GM19452 (cell line): ENCODE data around the gene EXOC3L4.
"Not testable (repeated sequence)": the region's sequence is repeated elsewhere in the genome, so short reads cannot be mapped to it uniquely, and the experiment has no call there.

Source experiments
- ATAC-seq: cut with Tn5 transposase; IDR thresholded peaks from one replicate; pipeline ENCODE4 v1.9.1; 2021; ENCODE audit not compliant: unreplicated experiment

EXOC3L4 gene

GRCh38 chr14:103146141-103146709 is 51.7 kb downstream of the EXOC3L4 start:
- ATAC-seq: no peak

GRCh38 chr14:103149351-103150237 is 55.1 kb downstream of the EXOC3L4 start:
- no peak for ATAC-seq

GRCh38 chr14:103151270-103151945 is 56.9 kb downstream of the EXOC3L4 start:
- ATAC-seq: no peak

- no peak for ATAC-seq
These were observed 60.5 kb downstream of the EXOC3L4 start for GRCh38 chr14:103155010-103155409.

- not testable (repeated sequence) for ATAC-seq
These were observed 60.9 kb downstream of the EXOC3L4 start for GRCh38 chr14:103155416-103155815.

- ATAC-seq: no peak
These were observed 61.4 kb downstream of the EXOC3L4 start for GRCh38 chr14:103155826-103156394.

- ATAC-seq: no peak
These were observed 62.3 kb downstream of the EXOC3L4 start for GRCh38 chr14:103156651-103157378.

GRCh38 chr14:103157969-103158368 is 63.4 kb downstream of the EXOC3L4 start:
- ATAC-seq: no peak

- no peak for ATAC-seq
These were observed 64.2 kb downstream of the EXOC3L4 start for GRCh38 chr14:103158688-103159087.
